HCT116 (cell line): Measurements from ENCODE around the gene PNN. TPM values are rescaled to one million over a fixed set of nuclear protein-coding genes. Genes with fewer than 3 reads are reported as not detected.

Experiments
- ATAC-seq: fragments of 200-7000 bp; cut with Tn5 transposase; 2 replicates; pipeline ENCODE4 v1.9.1; 2020; ENCODE audit warnings: mild to moderate bottlenecking, moderate library complexity
- BruUV-seq: library from RNA; stranded (reverse); fragments of 400-500 nt; replicated peaks from 2 replicates; lab custom pipeline; 2021; lab: Mats Ljungman, UMichigan
- CTCF ChIA-PET: fragments of 300-600 bp; sonication (Branson Sonifier 250); formaldehyde crosslinking; loops from one replicate; lab custom pipeline; 2021; ENCODE audit warnings: antibody characterized with exemption; lab: Charles Lee
- POLR2A ChIA-PET: fragments of 300-600, 350-600 bp; sonication (Branson Sonifier 250); formaldehyde crosslinking; loops from one replicate; lab custom pipeline; 2021; ENCODE audit warnings: antibody characterized with exemption; lab: Charles Lee
- RAD21 ChIA-PET, 2 experiments: fragments of 300-600 bp; sonication (Branson Sonifier 250); formaldehyde crosslinking; loops; one replicate each; lab custom pipeline; 2023; ENCODE audit warnings: low total read pairs in 2 of 2; ENCODE audit not compliant: uncharacterized antibody in 2 of 2, unreplicated experiment in 2 of 2, low non-redundant PET in 1 of 2; lab: Charles Lee
- DNase-seq: peaks from one replicate; pipeline ENCODE4 v3.0.0-alpha.2; 2010; ENCODE audit warnings: low read depth, low spot score
- H2AFZ ChIP-seq: fragments of 200-600 bp; shearing (Covaris generic), sonication (generic); 2 replicates; pipeline ENCODE4 v1.6.1; 2017; ENCODE audit warnings: low read depth, mixed run types, mixed read lengths, antibody characterized with exemption, low read length; ENCODE audit not compliant: poor library complexity, severe bottlenecking
- H3K27ac ChIP-seq: 2 replicates; pipeline ENCODE4 v1.5.1; 2012; ENCODE audit warnings: low read depth, low read length
- H3K27me3 ChIP-seq: fragments of 200-600 bp; sonication (generic); 2 replicates; pipeline ENCODE4 v1.6.1; 2016; ENCODE audit warnings: mixed run types, low read length, mixed read lengths; ENCODE audit not compliant: insufficient read depth
- H3K36me3 ChIP-seq, 2 experiments: fragments of 200-500 bp in 1 of 2; fragments of 200-600 bp in 1 of 2; sonication (Bioruptor generic) in 1 of 2; sonication (generic) in 1 of 2; 2 replicates each; pipeline versions ENCODE4 v1.5.1 to v1.6.1; 2014 to 2016; ENCODE audit warnings: low read length in 2 of 2, inconsistent platforms in 1 of 2, mixed read lengths in 1 of 2, mixed run types in 1 of 2; ENCODE audit not compliant: insufficient read depth in 2 of 2, control insufficient read depth in 1 of 2
- H3K4me1 ChIP-seq, 2 experiments: fragments of 200-600 bp in 1 of 2; sonication (generic) in 1 of 2; 2 replicates each; pipeline versions ENCODE4 v1.5.1 to v1.6.1; 2012 to 2017; ENCODE audit warnings: low read length in 2 of 2, inconsistent platforms in 1 of 2, mild to moderate bottlenecking in 1 of 2, mixed read lengths in 1 of 2, mixed run types in 1 of 2, moderate library complexity in 1 of 2; ENCODE audit not compliant: insufficient read depth in 2 of 2, control insufficient read depth in 1 of 2
- H3K4me2 ChIP-seq: fragments of 200-600 bp; sonication (generic); 2 replicates; pipeline ENCODE4 v1.6.1; 2017; ENCODE audit warnings: mixed run types, low read length, mixed read lengths
- H3K4me3 ChIP-seq, 2 experiments: fragments of 200-600 bp in 1 of 2; sonication (generic) in 1 of 2; replicated peaks in 1 of 2; 2 replicates each; pipeline ENCODE4 v1.5.1; 2011 to 2016; ENCODE audit warnings: low read length in 2 of 2, control low read depth in 1 of 2, low read depth in 1 of 2, mild to moderate bottlenecking in 1 of 2, mixed read lengths in 1 of 2, mixed run types in 1 of 2
- H3K79me2 ChIP-seq: fragments of 200-600 bp; sonication (generic); 2 replicates; pipeline ENCODE4 v1.6.1; 2017; ENCODE audit warnings: mild to moderate bottlenecking, mixed run types, low read length, moderate library complexity, mixed read lengths; ENCODE audit not compliant: insufficient read depth
- H3K9ac ChIP-seq: fragments of 200-600 bp; sonication (generic); 2 replicates; pipeline ENCODE4 v1.6.1; 2016; ENCODE audit warnings: low read length, mixed read lengths
- H3K9me2 ChIP-seq: fragments of 200-600 bp; sonication (generic), shearing (Covaris generic); 2 replicates; pipeline ENCODE4 v1.6.1; 2017; ENCODE audit warnings: mixed run types, mild to moderate bottlenecking, moderate library complexity; ENCODE audit not compliant: insufficient read depth
- H3K9me3 ChIP-seq, 2 experiments: fragments of 200-500 bp in 1 of 2; fragments of 200-600 bp in 1 of 2; sonication (Bioruptor generic) in 1 of 2; sonication (generic) in 1 of 2; 2 replicates each; pipeline ENCODE4 v1.6.1; 2014 to 2017; ENCODE audit warnings: low read length in 2 of 2, mixed read lengths in 2 of 2, inconsistent platforms in 1 of 2, low read depth in 1 of 2, mild to moderate bottlenecking in 1 of 2, mixed run types in 1 of 2, moderate library complexity in 1 of 2; ENCODE audit not compliant: control insufficient read depth in 1 of 2, insufficient read depth in 1 of 2
- H4K20me1 ChIP-seq: fragments of 200-600 bp; sonication (generic), shearing (Covaris generic); 2 replicates; pipeline ENCODE4 v1.6.1; 2017; ENCODE audit warnings: mixed run types, mild to moderate bottlenecking, moderate library complexity; ENCODE audit not compliant: insufficient read depth
- ATF3 ChIP-seq: IDR thresholded peaks from 2 replicates; pipeline ENCODE4 v1.6.1; 2012
- EZH2 ChIP-seq: fragments of 200-600 bp; sonication (generic); IDR thresholded peaks from 2 replicates; pipeline ENCODE4 v1.6.1; 2017; ENCODE audit warnings: antibody characterized with exemption, mixed run types
- POLR2A ChIP-seq: IDR thresholded peaks from 2 replicates; pipeline ENCODE4 v1.7.0; 2011; ENCODE audit warnings: borderline replicate concordance; ENCODE audit not compliant: insufficient read depth, insufficient read length; ENCODE audit errors: extremely low read depth
- RAD21 ChIP-seq: IDR thresholded peaks from 2 replicates; pipeline ENCODE4 v1.6.1; 2012; ENCODE audit warnings: low read depth, mild to moderate bottlenecking
- SP1 ChIP-seq: IDR thresholded peaks from 2 replicates; pipeline ENCODE4 v1.6.1; 2012; ENCODE audit warnings: low read depth
- SRF ChIP-seq: IDR thresholded peaks from 2 replicates; pipeline ENCODE4 v1.6.1; 2012; ENCODE audit warnings: low read depth
- YY1 ChIP-seq: IDR thresholded peaks from 2 replicates; pipeline ENCODE4 v1.6.1; 2011; ENCODE audit warnings: low read length, low read depth, moderate library complexity, mild to moderate bottlenecking; ENCODE audit not compliant: insufficient replicate concordance; ENCODE audit errors: extremely low read depth
- intact Hi-C: fragments of 100-400 bp; cut with micrococcal nuclease; formaldehyde crosslinking; loops from 2 replicates; pipeline ENCODE4 v1.10.0; 2022
- total RNA-seq: library from RNA; stranded (reverse); gene quantifications from one replicate; pipeline ENCODE4 v1.2.1, GENCODE V29; 2021; ENCODE audit not compliant: unreplicated experiment
- TF ChIP-seq, protein P1 (sequence below): IDR thresholded peaks from 2 replicates; pipeline ENCODE4 v1.6.1; 2012; ENCODE audit warnings: low read depth

Gene PNN
- total RNA-seq, 1 experiment from 2014 or later = 97.9 TPM

GRCh38 chr14:39157491-39157890, 17.6 kb upstream of the PNN start:
- no peak overlapping the region for H3K9ac ChIP-seq
- H3K27ac ChIP-seq = no peak overlapping the region
- intact Hi-C loops = no loop called here
- POLR2A ChIA-PET = interaction anchor here (1.5 kb wide), 1 partner anchor 13 kb away, joined by 11 read pairs; the partner anchor contains the start of gene TRAPPC6B
- RAD21 ChIA-PET = interaction anchor here in 1 of 2 experiments (0.7 kb wide), 1 partner anchor 13 kb away, joined by 3 read pairs; the partner anchor contains the start of gene TRAPPC6B
- no peak overlapping the region for H2AFZ ChIP-seq
- no peak for DNase-seq
- peaks cover 8% of the 10 kb centered on the region for H3K79me2 ChIP-seq
- TF ChIP-seq SP1 = no peak
- TF ChIP-seq POLR2A = no peak
- TF ChIP-seq EZH2 = no peak
- no peak for TF ChIP-seq YY1
- no peak for TF ChIP-seq ATF3
- no peak for TF ChIP-seq RAD21
- TF ChIP-seq, all 23 proteins: peak for 0
- Histone ChIP-seq H3K36me3 (peaks cover 8 to 23% of the 10 kb centered on the region in 2 experiments; a peak in 3 of 4 replicates), H3K4me2 (no peak overlapping the region), H3K4me1 (no peaks in the 10 kb centered on the region), H3K9me2 (no peaks in the 10 kb centered on the region), H3K9me3 (no peaks in the 10 kb centered on the region), H3K27me3 (no peaks in the 10 kb centered on the region), H4K20me1 (no peaks in the 10 kb centered on the region), H3K4me3 (no peak overlapping the region)
- CTCF ChIA-PET = no interaction called here
- no TSS peak for BruUV-seq
- no peak for ATAC-seq

DNA sequence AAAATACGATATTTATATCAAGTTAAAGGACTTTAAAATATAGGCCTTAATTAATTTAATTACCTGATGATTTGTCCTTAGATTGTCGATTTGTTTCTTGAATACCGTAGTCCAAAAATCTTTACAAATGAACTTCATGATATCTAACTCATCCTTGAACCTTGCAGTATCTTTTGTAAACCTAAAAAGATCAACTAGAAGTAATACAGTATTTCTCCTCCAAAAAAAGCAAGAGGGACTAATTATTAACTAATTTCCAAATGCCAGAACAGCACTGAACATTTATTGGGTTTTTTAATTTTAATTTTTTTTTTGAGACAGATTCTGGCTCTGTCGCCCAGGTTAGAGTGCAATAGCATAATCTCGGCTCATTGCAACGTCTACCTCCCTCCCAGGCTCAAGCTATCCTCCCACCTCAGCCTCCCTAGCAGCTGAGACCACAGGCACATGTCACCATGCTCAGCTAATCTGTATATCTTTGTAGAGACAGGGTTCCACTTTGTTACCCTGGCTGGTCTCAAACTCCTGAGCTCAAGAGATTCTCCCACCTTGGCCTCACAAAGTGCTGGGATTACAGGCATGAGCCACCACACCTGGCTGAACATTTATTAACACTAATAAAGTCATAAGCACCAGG, 16.7 kb upstream of the PNN start:
- Histone ChIP-seq H3K27me3 (no peaks in the 10 kb centered on the region), H3K27ac (no peak overlapping the region), H3K4me3 (no peak overlapping the region), H3K4me1 (no peaks in the 10 kb centered on the region), H3K4me2 (no peak overlapping the region), H4K20me1 (no peaks in the 10 kb centered on the region), H2AFZ (no peak overlapping the region), H3K9me3 (no peaks in the 10 kb centered on the region), H3K79me2 (peaks cover 8% of the 10 kb centered on the region), H3K9ac (no peak overlapping the region), H3K36me3 (peaks cover 8 to 21% of the 10 kb centered on the region in 2 experiments; a peak in 2 of 4 replicates), H3K9me2 (no peaks in the 10 kb centered on the region)
- DNase-seq (no peak), ATAC-seq (no peak)
- BruUV-seq = no TSS peak
- RAD21 ChIA-PET = no interaction called here
- intact Hi-C loops = no loop called here
- POLR2A ChIA-PET = interaction anchor here (1.5 kb wide), 2 partner anchors 12 kb away, joined by 9 to 11 read pairs; partner anchors contain the start of gene TRAPPC6B
- CTCF ChIA-PET = no interaction called here
- TF ChIP-seq SRF = no peak
- TF ChIP-seq, protein P1, sequence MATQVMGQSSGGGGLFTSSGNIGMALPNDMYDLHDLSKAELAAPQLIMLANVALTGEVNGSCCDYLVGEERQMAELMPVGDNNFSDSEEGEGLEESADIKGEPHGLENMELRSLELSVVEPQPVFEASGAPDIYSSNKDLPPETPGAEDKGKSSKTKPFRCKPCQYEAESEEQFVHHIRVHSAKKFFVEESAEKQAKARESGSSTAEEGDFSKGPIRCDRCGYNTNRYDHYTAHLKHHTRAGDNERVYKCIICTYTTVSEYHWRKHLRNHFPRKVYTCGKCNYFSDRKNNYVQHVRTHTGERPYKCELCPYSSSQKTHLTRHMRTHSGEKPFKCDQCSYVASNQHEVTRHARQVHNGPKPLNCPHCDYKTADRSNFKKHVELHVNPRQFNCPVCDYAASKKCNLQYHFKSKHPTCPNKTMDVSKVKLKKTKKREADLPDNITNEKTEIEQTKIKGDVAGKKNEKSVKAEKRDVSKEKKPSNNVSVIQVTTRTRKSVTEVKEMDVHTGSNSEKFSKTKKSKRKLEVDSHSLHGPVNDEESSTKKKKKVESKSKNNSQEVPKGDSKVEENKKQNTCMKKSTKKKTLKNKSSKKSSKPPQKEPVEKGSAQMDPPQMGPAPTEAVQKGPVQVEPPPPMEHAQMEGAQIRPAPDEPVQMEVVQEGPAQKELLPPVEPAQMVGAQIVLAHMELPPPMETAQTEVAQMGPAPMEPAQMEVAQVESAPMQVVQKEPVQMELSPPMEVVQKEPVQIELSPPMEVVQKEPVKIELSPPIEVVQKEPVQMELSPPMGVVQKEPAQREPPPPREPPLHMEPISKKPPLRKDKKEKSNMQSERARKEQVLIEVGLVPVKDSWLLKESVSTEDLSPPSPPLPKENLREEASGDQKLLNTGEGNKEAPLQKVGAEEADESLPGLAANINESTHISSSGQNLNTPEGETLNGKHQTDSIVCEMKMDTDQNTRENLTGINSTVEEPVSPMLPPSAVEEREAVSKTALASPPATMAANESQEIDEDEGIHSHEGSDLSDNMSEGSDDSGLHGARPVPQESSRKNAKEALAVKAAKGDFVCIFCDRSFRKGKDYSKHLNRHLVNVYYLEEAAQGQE = no peak
- no peak for TF ChIP-seq POLR2A
